HG02852 (cell line): Measurements from ENCODE around the gene TNFRSF21.
"Not testable (repeated sequence)": the region's sequence is repeated elsewhere in the genome, so short reads cannot be mapped to it uniquely, and the experiment has no call there.

Source experiments
- ATAC-seq: cut with Tn5 transposase; IDR thresholded peaks from one replicate; pipeline ENCODE4 v1.9.1; 2021; ENCODE audit warnings: mild to moderate bottlenecking, moderate library complexity; ENCODE audit not compliant: unreplicated experiment

Gene TNFRSF21

GRCh38 chr6:47230579-47230978 lies 79.1 kb downstream of the TNFRSF21 start:
- ATAC-seq = no peak

DNA sequence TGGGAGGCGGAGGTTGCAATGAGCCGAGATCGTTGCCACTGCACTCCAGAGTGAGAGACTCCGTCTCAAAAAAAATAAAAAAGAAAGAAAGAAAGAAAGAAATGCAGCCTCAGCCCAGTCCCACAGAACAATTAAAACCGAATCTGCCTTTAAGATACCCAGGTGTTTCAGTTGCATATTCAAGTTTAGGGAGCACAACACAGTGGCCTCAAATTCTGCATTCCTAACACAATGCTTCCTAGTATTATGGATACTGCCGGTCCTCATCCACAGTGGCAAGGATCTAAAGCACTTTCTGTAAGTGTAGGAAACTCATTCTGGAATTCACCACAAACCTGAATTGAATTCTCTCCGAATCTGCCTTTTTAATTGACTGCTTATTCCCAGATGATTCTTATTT lies 80.5 kb downstream of the TNFRSF21 start:
- ATAC-seq = no peak

DNA sequence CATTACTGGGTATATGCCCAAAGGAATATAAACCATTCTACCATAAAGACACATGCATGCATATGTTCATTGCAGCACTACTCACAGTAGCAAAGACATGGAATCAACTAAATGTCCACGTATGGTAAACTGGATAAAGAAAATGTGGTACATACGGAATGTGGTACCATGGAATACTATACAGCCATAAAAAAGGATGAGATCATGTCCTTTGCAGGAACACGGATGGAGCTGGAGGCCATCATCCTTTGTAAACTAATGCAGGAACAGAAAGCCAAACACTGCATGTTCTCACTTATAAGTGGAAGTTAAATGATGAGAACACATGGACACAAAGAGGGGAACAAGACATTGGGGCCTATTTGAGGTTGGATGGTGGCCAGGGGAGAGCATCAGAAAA lies 81.6 kb downstream of the TNFRSF21 start:
- not testable (repeated sequence) for ATAC-seq

DNA sequence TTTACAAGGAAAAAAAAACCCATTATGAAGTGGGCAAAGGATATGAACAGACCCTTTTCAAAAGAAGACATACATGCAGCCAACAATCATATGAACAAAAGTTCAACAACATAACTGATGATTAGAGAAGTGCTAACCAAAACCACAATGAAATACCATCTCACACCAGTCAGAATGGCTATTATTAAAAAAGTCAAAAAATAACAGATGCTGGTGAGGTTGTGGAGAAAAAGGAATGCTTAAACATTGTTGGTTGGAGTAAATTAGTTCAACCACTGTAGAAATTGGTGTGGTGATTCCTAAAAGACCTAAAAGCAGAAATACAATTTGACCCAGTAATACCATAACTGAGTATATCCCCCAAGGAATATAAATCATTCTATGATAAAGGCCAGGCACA lies 86.5 kb downstream of the TNFRSF21 start:
- ATAC-seq = not testable (repeated sequence)

DNA sequence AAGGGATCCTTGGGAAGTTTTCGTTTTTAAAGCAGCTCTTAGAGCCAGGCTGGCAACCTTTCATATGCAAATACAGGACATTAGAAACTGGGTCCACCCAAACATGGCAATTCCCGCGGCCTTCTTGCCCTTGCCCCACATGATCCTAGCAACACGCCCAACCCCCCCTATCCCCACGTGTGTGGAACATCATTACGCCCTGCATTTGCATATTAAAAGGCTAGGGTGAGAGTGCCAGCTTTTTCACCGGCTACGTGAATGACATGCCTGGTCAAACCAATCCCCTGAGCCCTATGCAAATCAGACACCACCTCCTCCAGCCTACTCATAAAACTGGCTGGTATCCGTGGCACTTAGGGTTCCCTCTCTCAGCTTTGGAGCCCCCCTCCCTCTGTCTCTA lies 88.1 kb downstream of the TNFRSF21 start:
- ATAC-seq = no peak

DNA sequence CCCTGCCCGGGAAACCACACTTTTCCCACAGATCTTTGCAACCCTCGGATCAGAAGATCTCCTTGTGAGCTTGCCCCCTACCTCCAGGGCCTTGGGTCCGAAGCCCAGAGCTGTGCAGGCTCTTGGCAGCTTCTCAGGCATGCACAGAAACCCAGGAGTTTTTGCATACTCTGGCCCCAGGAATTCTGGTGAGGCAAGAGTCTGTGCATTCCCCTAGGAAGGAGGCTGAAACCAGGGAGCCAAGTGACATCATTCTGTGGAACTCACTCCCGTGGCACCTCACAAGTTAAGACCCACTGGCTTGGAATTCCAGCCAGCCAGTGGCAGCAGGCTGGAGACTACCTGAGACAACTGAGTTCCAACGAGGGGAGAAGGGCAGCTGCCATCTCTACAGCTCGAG lies 100.1 kb downstream of the TNFRSF21 start:
- ATAC-seq = no peak

GRCh38 chr6:47207261-47207660 lies 102.4 kb downstream of the TNFRSF21 start:
- ATAC-seq = no peak

- ATAC-seq = no peak
These were observed 103.1 kb downstream of the TNFRSF21 start for GRCh38 chr6:47206626-47207025.

- ATAC-seq = no peak
These were observed 105.6 kb downstream of the TNFRSF21 start for GRCh38 chr6:47203938-47204611.

GRCh38 chr6:47203266-47203937 lies 106.3 kb downstream of the TNFRSF21 start:
- peak; percentile 86 for ATAC-seq

DNA sequence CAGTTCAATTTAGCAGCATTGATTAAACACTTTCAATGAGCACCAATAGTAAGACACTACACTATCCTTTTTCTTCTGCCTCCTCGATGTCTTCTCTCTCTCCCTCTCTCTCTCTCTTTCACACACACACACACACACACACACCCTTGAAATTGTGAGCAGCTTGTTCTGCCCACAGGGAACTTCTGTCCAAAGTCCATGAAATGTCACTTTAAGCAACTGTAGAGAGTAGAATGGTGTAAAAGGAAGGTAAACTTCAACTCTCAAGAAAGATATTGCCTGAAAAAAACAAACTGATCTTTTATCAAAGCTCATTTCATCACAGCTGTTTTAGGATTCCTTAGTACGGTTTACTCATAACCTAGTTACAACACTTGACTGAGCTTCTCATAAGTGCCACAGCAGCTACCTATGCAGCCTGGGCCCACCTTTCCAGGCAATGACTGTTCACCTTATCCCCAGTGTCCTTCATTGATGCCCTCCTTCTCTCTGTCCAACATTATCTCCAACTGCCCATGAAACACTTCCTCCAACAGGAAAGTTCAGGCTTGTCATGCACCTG lies 107.0 kb downstream of the TNFRSF21 start:
- ATAC-seq = no peak

GRCh38 chr6:47200536-47201334 lies 109.0 kb downstream of the TNFRSF21 start:
- ATAC-seq = no peak

DNA sequence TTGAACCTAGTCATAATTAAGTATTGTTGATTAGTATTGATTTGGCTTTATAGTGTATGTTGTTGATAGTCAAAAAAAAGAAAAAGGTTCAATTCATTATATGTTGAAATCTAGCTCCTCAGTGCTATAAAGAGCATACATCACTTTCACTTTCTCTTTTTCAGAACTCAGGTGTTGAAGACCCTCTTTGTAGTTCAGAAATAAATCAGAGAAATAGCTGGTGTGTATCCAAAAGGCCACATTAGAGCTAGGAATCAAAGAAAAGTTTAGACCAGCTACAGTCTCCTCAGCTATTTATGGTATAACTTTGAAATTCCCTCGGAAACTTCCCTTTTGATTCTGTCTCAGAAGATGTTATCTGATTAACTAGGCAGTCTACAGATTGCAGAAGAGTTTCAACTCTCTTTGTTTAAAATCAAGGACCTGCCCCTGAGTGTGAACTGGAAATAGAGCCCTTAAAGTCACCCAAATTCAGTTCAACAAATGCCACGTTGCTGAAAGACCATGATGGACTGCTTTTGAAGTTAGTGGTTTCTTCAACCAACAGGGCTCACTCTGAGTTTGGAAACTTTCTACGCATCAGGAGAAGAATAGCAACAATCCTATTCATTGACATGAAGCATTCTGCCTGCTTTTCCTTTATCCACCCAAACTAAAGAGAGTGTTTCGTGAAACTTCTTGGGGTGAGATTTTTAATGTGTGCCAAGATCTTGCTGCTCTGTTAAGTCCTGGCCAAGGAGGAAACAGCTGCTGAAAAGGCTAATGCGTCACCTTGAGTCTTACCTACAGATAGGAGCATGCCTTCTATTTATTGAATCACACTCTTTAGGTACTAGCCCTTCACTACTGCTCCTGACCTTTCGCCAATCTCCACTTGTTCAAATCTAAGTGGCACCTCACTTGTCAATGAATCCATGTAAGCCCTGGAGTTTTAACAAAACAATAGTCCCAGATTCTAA lies 111.7 kb downstream of the TNFRSF21 start:
- ATAC-seq = peak; percentile 69

DNA sequence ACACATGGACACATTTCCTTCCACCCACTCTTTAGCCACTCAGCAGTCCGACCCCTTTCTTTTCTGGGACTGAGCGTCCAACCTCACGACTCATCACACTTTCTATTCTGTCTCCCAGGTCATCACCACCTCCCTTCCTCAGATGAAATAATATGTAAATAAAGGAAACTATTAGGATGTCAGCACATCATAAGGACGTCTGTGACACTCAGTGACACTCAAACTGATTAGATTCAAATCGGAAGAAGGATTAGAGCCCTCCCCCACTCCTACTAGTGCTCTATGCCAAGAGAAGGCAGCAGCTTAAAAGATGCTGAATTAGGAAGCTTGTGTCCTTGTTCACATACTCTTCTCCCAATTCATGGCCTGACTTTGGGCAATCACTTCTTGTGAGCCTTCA lies 113.6 kb downstream of the TNFRSF21 start:
- ATAC-seq = no peak

DNA sequence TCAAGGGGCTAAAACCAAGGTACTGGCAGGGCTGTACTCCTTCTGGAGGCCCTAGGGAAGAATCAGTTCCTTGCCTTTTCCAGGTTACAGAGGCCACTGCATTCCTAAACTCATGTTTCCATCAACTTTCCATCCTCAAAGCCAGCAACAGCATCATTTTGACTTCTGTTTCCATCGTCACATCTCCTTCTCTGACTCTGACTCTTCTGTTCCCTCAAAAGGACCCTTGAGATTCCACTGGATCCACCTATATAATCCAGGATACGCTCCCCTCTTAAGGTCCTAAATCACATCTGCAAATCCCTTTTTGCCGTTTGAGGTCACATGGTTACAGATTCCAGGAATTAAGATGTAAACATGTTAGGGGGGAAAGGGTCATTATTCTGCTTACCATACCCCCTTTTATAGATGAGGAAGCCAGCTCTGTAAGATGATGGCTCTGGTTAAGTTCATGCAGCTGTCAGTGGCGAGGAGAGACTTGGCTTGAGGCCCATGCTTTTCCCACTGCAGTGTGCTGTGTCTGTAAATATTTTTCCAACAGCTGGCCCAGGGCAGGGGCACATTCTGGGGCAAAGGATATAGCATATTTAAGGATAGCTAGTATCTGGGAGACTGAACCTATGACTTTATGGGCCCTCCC lies 114.6 kb downstream of the TNFRSF21 start:
- no peak for ATAC-seq

GRCh38 chr6:47188588-47189021 lies 121.1 kb downstream of the TNFRSF21 start:
- ATAC-seq = no peak

GRCh38 chr6:47187893-47188587 lies 121.7 kb downstream of the TNFRSF21 start:
- no peak for ATAC-seq

- no peak for ATAC-seq
These were observed 122.6 kb downstream of the TNFRSF21 start for GRCh38 chr6:47187113-47187512.

DNA sequence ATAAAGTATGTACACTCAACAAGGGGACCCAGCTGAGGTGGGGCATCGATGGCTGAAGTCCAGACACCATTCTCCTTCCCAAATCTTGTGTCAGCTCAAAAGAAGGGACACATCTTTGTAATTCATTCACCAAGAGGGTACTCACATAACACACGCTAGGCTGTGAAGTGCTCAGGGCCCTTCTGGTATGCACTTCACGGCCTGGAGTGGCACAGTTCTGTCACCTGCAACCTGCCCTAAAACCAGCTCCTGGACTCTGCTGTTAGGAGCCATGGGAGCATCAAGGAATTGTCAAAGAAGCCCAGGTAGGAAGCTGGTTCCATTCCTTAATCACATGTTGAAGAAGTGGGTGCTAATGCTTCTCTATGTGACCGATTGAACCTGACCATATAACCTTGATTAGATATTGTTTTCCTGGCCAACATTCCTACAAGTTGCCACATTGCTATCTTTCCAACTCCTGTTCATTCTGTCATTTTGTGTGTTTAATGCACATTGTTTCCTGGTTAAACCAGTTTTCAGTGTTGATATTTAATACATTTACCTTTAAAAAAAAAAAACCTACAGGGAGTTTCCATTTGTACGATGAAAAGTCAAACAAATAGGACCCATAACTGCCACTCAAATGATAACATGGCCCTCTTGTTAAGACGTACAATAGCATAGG lies 127.3 kb downstream of the TNFRSF21 start:
- no peak for ATAC-seq
